Mesangial cell (primary cell): Measurements from ENCODE around the gene HOOK1. TPM values are rescaled to one million over a fixed set of nuclear protein-coding genes. Genes with fewer than 3 reads are reported as not detected.

Experiments
- total RNA-seq: library from RNA; depleted of rRNA; stranded (reverse); fragments of >200 nt; gene quantifications from 2 replicates; pipeline ENCODE4 v1.2.3, GENCODE V29; 2015

HOOK1 gene
- 2.0 and 4.3 TPM in 2 replicates for total RNA-seq

GRCh38 chr1:59814901-59815825, at the start of gene HOOK1:
HOOK1 (plus strand) TSS chr1:59814949; CDS start chr1:59815118, 169 bp downstream.

Other genes with a start within 250 kb of the HOOK1 start
- gene CYP2J2, start 111.8 kb downstream of the HOOK1 start, total RNA-seq, result 1.3 and 2.9 TPM in 2 replicates